ENCODE measurements around the gene CRTAC1.

CRTAC1 gene

DNA sequence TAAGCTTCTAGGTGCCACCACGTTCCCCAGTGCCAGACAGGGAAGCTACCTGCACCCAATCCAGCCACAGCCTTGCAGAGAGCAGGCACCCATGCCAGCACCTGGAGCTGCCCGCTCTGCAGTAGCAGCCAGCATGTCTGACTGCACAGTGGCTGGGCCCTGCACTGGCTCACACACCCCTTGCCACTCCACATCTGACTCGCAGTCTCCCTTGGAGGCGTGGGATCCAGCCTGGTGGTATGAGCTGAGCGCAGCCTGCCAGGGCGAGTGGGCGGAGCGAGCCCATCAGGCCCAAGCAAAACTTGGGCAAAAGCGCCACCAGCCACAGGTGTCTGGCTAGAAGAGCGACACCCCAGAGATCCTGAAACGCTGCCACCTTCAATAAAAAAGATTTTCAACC is 30.1 kb downstream of the CRTAC1 start:
- TF ChIP-seq, protein P1, sequence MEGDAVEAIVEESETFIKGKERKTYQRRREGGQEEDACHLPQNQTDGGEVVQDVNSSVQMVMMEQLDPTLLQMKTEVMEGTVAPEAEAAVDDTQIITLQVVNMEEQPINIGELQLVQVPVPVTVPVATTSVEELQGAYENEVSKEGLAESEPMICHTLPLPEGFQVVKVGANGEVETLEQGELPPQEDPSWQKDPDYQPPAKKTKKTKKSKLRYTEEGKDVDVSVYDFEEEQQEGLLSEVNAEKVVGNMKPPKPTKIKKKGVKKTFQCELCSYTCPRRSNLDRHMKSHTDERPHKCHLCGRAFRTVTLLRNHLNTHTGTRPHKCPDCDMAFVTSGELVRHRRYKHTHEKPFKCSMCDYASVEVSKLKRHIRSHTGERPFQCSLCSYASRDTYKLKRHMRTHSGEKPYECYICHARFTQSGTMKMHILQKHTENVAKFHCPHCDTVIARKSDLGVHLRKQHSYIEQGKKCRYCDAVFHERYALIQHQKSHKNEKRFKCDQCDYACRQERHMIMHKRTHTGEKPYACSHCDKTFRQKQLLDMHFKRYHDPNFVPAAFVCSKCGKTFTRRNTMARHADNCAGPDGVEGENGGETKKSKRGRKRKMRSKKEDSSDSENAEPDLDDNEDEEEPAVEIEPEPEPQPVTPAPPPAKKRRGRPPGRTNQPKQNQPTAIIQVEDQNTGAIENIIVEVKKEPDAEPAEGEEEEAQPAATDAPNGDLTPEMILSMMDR (IDR thresholded peaks at IDR 0.05; ENCODE audit: borderline replicate concordance, insufficient read depth, low read depth, low read length) = no peak
- H3K4me3 ChIP-seq (ENCODE audit: low read depth, low read length) = no peak overlapping the region

DNA sequence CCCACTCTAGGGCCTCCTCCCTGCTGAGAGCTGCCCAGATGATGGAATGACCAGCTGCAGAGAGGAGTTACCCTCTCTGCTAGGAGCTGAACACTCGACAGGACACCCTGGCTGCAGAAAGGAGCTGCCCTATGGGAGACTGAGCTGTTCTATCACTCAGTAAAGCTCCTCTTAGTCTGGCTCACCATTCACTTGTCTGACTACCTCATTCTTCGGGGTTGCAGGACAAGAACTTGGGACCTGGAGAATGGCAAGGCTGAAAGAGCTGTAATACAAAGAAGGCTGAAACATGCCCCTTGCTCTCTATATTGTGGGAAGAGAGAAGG is 30.5 kb downstream of the CRTAC1 start:
- TF ChIP-seq, protein P1 (IDR thresholded peaks at IDR 0.05; ENCODE audit: borderline replicate concordance, insufficient read depth, low read depth, low read length) = no peak
- H3K4me3 ChIP-seq (ENCODE audit: low read depth, low read length) = no peak overlapping the region

DNA sequence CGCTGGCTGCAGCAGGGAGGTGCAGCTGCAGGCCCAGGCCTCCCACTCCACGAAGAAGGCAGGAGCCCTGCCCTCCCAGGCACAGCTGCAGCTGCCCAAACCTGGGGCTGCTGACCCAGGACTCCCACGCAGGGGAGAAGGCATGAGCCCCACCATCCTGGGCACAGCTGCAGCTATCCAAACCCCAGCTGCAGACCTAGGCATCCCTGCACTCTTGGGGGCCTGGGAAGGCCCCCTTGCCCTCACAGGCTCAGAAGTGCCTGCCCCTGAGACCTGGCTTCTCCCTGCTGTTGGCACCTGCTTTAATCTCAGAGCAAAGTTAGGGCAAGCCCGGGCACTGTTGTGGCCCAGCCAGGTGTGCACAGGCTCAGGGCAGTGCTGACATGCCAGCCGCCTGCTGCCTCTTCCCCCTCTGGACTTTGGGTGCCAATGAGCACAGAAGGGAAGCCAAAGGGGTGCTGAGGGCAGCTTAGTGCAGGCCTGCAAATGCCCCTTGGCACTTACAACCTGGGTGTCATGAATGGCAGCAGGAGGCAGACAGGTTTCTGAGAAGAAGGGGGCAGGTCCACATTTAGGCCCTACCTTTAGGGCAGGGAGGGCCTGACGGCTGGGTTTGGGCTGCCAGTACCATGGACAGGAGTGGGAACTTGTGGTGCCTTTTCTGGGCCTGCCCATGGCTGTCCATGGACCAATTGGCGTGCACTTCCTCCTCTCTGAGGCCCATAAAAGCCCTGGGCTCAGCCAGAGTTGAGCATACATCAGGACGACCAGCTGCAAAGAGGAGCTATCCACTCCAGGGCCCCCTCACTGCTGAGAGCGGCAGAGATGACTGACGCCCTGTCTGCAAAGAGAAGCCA is 31.1 kb downstream of the CRTAC1 start:
- no peak overlapping the region for H3K4me3 ChIP-seq (ENCODE audit: low read depth, low read length)
- TF ChIP-seq, protein P1 (IDR thresholded peaks at IDR 0.05; ENCODE audit: borderline replicate concordance, insufficient read depth, low read depth, low read length) = no peak

- TF ChIP-seq, protein P1 (IDR thresholded peaks at IDR 0.05; ENCODE audit: borderline replicate concordance, insufficient read depth, low read depth, low read length) = no peak
- H3K4me3 ChIP-seq (ENCODE audit: low read depth, low read length) = no peak overlapping the region
Measured at GRCh38 chr10:97991871-97992270, 38.5 kb downstream of the CRTAC1 start.

DNA sequence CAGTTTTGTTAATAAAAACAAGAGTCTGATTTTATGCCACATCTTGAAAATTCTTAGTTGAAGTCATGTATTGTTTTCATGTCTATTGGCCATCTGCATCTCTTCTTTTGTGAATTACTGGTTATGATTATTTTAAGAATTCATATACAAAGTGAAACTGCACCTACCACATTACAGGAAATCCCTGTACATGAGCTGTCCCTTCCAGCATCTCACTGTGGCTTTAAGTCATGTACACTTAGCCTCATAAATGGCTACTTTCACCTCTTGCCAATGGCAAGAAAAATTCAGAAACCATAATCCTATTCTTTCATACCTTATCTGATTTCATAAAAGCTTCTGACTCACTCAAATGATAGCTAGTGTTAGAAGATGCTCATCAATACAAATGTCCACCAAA is 48.6 kb downstream of the CRTAC1 start:
- TF ChIP-seq, protein P1 (IDR thresholded peaks at IDR 0.05; ENCODE audit: borderline replicate concordance, insufficient read depth, low read depth, low read length) = no peak
- H3K4me3 ChIP-seq (ENCODE audit: low read depth, low read length) = no peak overlapping the region

DNA sequence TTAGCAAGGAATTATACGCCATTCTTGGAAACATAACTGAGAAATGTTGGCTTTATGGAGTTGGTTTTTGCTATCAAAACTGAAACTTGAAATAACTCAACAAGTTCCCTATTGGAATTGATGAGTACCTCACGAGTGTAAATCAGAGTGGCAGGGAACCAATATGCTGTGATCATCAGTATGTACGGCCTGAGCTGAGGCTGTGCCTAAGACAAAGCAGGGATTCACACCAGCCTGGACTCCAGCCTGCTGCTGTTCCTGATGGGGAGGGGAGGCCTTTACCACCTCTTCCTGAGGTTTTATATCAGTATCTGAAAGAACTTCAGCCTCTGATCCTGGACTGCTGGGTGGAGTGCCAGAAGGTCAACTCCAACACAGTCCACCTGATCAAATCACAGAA is 52.7 kb downstream of the CRTAC1 start:
- H3K4me3 ChIP-seq (ENCODE audit: low read depth, low read length) = no peak overlapping the region
- TF ChIP-seq, protein P1 (IDR thresholded peaks at IDR 0.05; ENCODE audit: borderline replicate concordance, insufficient read depth, low read depth, low read length) = no peak

DNA sequence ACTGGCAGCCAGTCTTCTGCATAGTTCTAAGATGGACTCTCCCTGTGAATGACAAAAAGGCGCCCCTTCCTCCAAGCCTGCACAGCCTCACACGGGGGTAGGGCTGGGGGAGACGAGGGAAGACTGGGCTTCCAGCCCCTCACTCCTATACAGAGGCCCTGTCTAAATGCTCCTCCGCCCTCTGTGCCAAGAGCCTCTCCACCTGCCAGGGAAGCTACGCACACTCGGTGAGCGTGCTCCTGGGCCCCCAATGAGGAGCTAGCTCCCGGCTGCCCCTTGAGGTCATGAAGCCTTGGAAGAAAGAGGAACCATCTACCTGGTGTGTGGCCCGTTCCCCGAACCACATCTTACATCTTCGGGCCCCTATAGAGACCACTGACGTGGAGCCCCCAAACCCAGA is 54.8 kb downstream of the CRTAC1 start:
- no peak overlapping the region for H3K4me3 ChIP-seq (ENCODE audit: low read depth, low read length)

More for the DNA sequence above, 54.8 kb downstream of the CRTAC1 start:
- TF ChIP-seq, protein P1 (IDR thresholded peaks at IDR 0.05; ENCODE audit: borderline replicate concordance, insufficient read depth, low read depth, low read length) = no peak

Data from GM12875 (cell line).